ENCODE data around the gene PRKCI. TPM values are rescaled to one million over a fixed set of nuclear protein-coding genes. Genes with fewer than 3 reads are reported as not detected.
A peak's percentile ranks its signal among the peaks of the same experiment; 100 is the strongest.

The PRKCI gene
- total RNA-seq, 1 experiment from 2014 or later = 39.5 TPM

GRCh38 chr3:170256597-170256996 is 34.4 kb downstream of the PRKCI start:
- Histone ChIP-seq H3K4me1 (ENCODE audit: insufficient read depth, low read length) (peaks cover 8% of the 10 kb centered on the region), H3K4me2 (ENCODE audit: low read length) (no peak overlapping the region), H3K9ac (ENCODE audit: low read length) (no peak overlapping the region), H3K9me2 (replicated peaks; ENCODE audit: low read length) (no peaks in the 10 kb centered on the region), H3F3A (ENCODE audit: low read length, unreplicated experiment) (peaks cover 4% of the 10 kb centered on the region), H4K20me1 (ENCODE audit: low read length) (no peaks in the 10 kb centered on the region), H3K36me3 (ENCODE audit: low read depth, low read length) (peaks cover 9% of the 10 kb centered on the region), H3K27me3 (ENCODE audit: low read length) (no peaks in the 10 kb centered on the region), H3K9me3 (ENCODE audit: low read length) (no peaks in the 10 kb centered on the region), H3K27ac (ENCODE audit: low read length) (no peak overlapping the region), H2AFZ (ENCODE audit: low read length) (no peak overlapping the region), H3K79me2 (ENCODE audit: low read length) (peaks cover 22% of the 10 kb centered on the region; the same call in 1 of the 2 replicates), H3K4me3 (ENCODE audit: low read length) (no peak overlapping the region)
- CTCF ChIA-PET = no interaction called here
- DNase-seq = no peak
- intact Hi-C loops (cut with micrococcal nuclease) = no loop called here
- BruUV-seq (replicated peaks) = no TSS peak
- ATAC-seq = no peak
- POLR2A ChIA-PET (ENCODE audit: unreplicated experiment) = no interaction called here
- TF ChIP-seq CTCF (conservative IDR thresholded peaks at IDR 0.05; ENCODE audit: low read depth, low read length) (no peak), EZH2 (IDR thresholded peaks at IDR 0.05; ENCODE audit: low read length, unreplicated experiment) (no peak), EZH2phosphoT487 (IDR thresholded peaks at IDR 0.05; ENCODE audit: borderline replicate concordance, low read length) (no peak)

- no peak overlapping the region for H2AFZ ChIP-seq (ENCODE audit: low read length)
- H3K9me2 ChIP-seq (replicated peaks; ENCODE audit: low read length) = no peaks in the 10 kb centered on the region
- no TSS peak for BruUV-seq (replicated peaks)
- no peaks in the 10 kb centered on the region for H3K27me3 ChIP-seq (ENCODE audit: low read length)
- H3K9ac ChIP-seq (ENCODE audit: low read length) = no peak overlapping the region
- H4K20me1 ChIP-seq (ENCODE audit: low read length) = no peaks in the 10 kb centered on the region
- H3K4me2 ChIP-seq (ENCODE audit: low read length) = no peak overlapping the region
- DNase-seq = no peak
- H3K27ac ChIP-seq (ENCODE audit: low read length) = no peak overlapping the region
- peaks cover 22% of the 10 kb centered on the region; the same call in 1 of the 2 replicates for H3K79me2 ChIP-seq (ENCODE audit: low read length)
- ChIA-PET CTCF (no interaction called here), POLR2A (ENCODE audit: unreplicated experiment) (no interaction called here)
- peaks cover 4% of the 10 kb centered on the region for H3F3A ChIP-seq (ENCODE audit: low read length, unreplicated experiment)
- no peaks in the 10 kb centered on the region for H3K9me3 ChIP-seq (ENCODE audit: low read length)
- no peak for ATAC-seq
- intact Hi-C loops (cut with micrococcal nuclease) = no loop called here
- peaks cover 9% of the 10 kb centered on the region for H3K36me3 ChIP-seq (ENCODE audit: low read depth, low read length)
- H3K4me3 ChIP-seq (ENCODE audit: low read length) = no peak overlapping the region
- TF ChIP-seq CTCF (conservative IDR thresholded peaks at IDR 0.05; ENCODE audit: low read depth, low read length) (no peak), EZH2 (IDR thresholded peaks at IDR 0.05; ENCODE audit: low read length, unreplicated experiment) (no peak), EZH2phosphoT487 (IDR thresholded peaks at IDR 0.05; ENCODE audit: borderline replicate concordance, low read length) (no peak)
- peaks cover 8% of the 10 kb centered on the region for H3K4me1 ChIP-seq (ENCODE audit: insufficient read depth, low read length)
These were observed 34.9 kb downstream of the PRKCI start for GRCh38 chr3:170257145-170257544.

GRCh38 chr3:170258105-170258487 is 35.9 kb downstream of the PRKCI start:
- Histone ChIP-seq H3K79me2 (ENCODE audit: low read length) (peaks cover 22% of the 10 kb centered on the region; the same call in 1 of the 2 replicates), H3K27me3 (ENCODE audit: low read length) (no peaks in the 10 kb centered on the region), H3F3A (ENCODE audit: low read length, unreplicated experiment) (peaks cover 4% of the 10 kb centered on the region), H3K9ac (ENCODE audit: low read length) (no peak overlapping the region), H4K20me1 (ENCODE audit: low read length) (no peaks in the 10 kb centered on the region), H3K9me3 (ENCODE audit: low read length) (no peaks in the 10 kb centered on the region), H3K9me2 (replicated peaks; ENCODE audit: low read length) (no peaks in the 10 kb centered on the region), H3K36me3 (ENCODE audit: low read depth, low read length) (peaks cover 10% of the 10 kb centered on the region), H3K4me2 (ENCODE audit: low read length) (peak overlapping the region; percentile 14), H3K27ac (ENCODE audit: low read length) (no peak overlapping the region), H3K4me3 (ENCODE audit: low read length) (no peak overlapping the region), H3K4me1 (ENCODE audit: insufficient read depth, low read length) (peaks cover 8% of the 10 kb centered on the region), H2AFZ (ENCODE audit: low read length) (no peak overlapping the region)
- no peak for DNase-seq
- no TSS peak for BruUV-seq (replicated peaks)
- intact Hi-C loops (cut with micrococcal nuclease) = no loop called here
- POLR2A ChIA-PET (ENCODE audit: unreplicated experiment) = no interaction called here
- TF ChIP-seq EZH2 (IDR thresholded peaks at IDR 0.05; ENCODE audit: low read length, unreplicated experiment) (no peak), EZH2phosphoT487 (IDR thresholded peaks at IDR 0.05; ENCODE audit: borderline replicate concordance, low read length) (no peak), CTCF (conservative IDR thresholded peaks at IDR 0.05; ENCODE audit: low read depth, low read length) (no peak)
- CTCF ChIA-PET = no interaction called here
- ATAC-seq = no peak; the same call in 1 of the 2 replicates
